A549 (cell line): ENCODE results near the gene KIF7. TPM values are rescaled to one million over a fixed set of nuclear protein-coding genes. Genes with fewer than 3 reads are reported as not detected.

ENCODE experiments used
- ATAC-seq, 2 experiments: fragments of 200-7000 bp in 1 of 2; fragments of >200 bp in 1 of 2; cut with Nextera tagmentation in 1 of 2; cut with Tn5 transposase in 1 of 2; 3 replicates each; pipeline versions ENCODE4 v1.8.0 to v1.9.1; 2018 to 2020; ENCODE audit warnings: mild to moderate bottlenecking in 1 of 2, moderate library complexity in 1 of 2
- CTCF ChIA-PET: fragments of 300-600 bp; sonication (Branson Sonifier 250); formaldehyde crosslinking; extraction: SDS; loops from one replicate; lab custom pipeline; 2021; ENCODE audit warnings: antibody characterized with exemption, inconsistent platforms; lab: Yijun Ruan, JAX
- POLR2A ChIA-PET: fragments of 350-600 bp; formaldehyde crosslinking; extraction: SDS; loops from one replicate; lab custom pipeline; 2021; ENCODE audit warnings: antibody characterized with exemption, inconsistent platforms; lab: Yijun Ruan, JAX
- DNase-seq, 2 experiments: peaks; one replicate each; pipeline versions ENCODE4 v3.0.0 to v3.0.0-alpha.2; 2011 to 2016; ENCODE audit warnings: low read depth in 1 of 2, low spot score in 1 of 2
- FAIRE-seq: peaks from 2 replicates; lab custom pipeline; 2011; peaks lifted over from hg19 to GRCh38; lab: Jason Lieb, UNC
- H3K27ac ChIP-seq, 2 experiments: fragments of >200 bp; sonication (Bioruptor Twin); formaldehyde crosslinking; 3 replicates each; pipeline ENCODE4 v1.5.1; 2016 to 2017
- H3K4me1 ChIP-seq: fragments of >200 bp; sonication (Bioruptor Twin); formaldehyde crosslinking; 3 replicates; pipeline ENCODE4 v1.6.1; 2016
- H3K4me2 ChIP-seq: fragments of >200 bp; sonication (Bioruptor Twin); formaldehyde crosslinking; 3 replicates; pipeline ENCODE4 v1.6.1; 2016
- H3K4me3 ChIP-seq: fragments of >200 bp; sonication (Bioruptor Twin); formaldehyde crosslinking; 3 replicates; pipeline ENCODE4 v1.5.1; 2016
- H3K9me3 ChIP-seq: fragments of >200 bp; sonication (Bioruptor Twin); formaldehyde crosslinking; 3 replicates; pipeline ENCODE4 v1.6.1; 2016
- BHLHE40 ChIP-seq: IDR thresholded peaks from 2 replicates; pipeline ENCODE4 v1.6.1; 2012; ENCODE audit warnings: low read depth, low read length, inconsistent platforms
- CBX8 ChIP-seq: fragments of 200-600 bp; sonication (generic); IDR thresholded peaks from 2 replicates; pipeline ENCODE4 v1.6.1; 2016
- CHD2 ChIP-seq: fragments of 150-350 bp; IDR thresholded peaks from 2 replicates; pipeline ENCODE4 v1.6.1; 2014; ENCODE audit warnings: low read length; ENCODE audit not compliant: partially characterized antibody
- CHD4 ChIP-seq: fragments of 200-600 bp; sonication (generic); IDR thresholded peaks from 2 replicates; pipeline ENCODE4 v1.6.1; 2016; ENCODE audit warnings: antibody characterized with exemption, mild to moderate bottlenecking, borderline replicate concordance
- EHF ChIP-seq: fragments of 250-450 bp; sonication (Bioruptor Pico); IDR thresholded peaks from 2 replicates; pipeline ENCODE4 v1.5.0; 2020; ENCODE audit warnings: mild to moderate bottlenecking
- FOSB ChIP-seq: fragments of 250-450 bp; sonication (Bioruptor Pico); IDR thresholded peaks from 2 replicates; pipeline ENCODE4 v1.5.0; 2020; ENCODE audit warnings: mild to moderate bottlenecking, moderate library complexity
- FOSL2 ChIP-seq, 2 experiments: fragments of 450-650 bp in 1 of 2; fragments of >200 bp in 1 of 2; sonication (Bioruptor Twin) in 1 of 2; formaldehyde crosslinking; IDR thresholded peaks; 2 replicates each; pipeline versions ENCODE4 v1.5.0 to v1.6.1; 2016 to 2020; ENCODE audit warnings: mild to moderate bottlenecking in 1 of 2, moderate library complexity in 1 of 2
- GATA3 ChIP-seq: IDR thresholded peaks from 2 replicates; pipeline ENCODE4 v1.6.1; 2012; ENCODE audit warnings: borderline replicate concordance
- HDAC2 ChIP-seq: fragments of 200-600 bp; sonication (generic); IDR thresholded peaks from 2 replicates; pipeline ENCODE4 v1.6.1; 2016
- HOXB5 ChIP-seq: fragments of 250-450 bp; sonication (Bioruptor Pico); IDR thresholded peaks from 2 replicates; pipeline ENCODE4 v1.5.0; 2020; ENCODE audit warnings: mild to moderate bottlenecking, moderate library complexity
- KDM1A ChIP-seq: fragments of 200-600 bp; sonication (generic); IDR thresholded peaks from 2 replicates; pipeline ENCODE4 v1.6.1; 2016; ENCODE audit warnings: low read depth, mild to moderate bottlenecking
- MAFK ChIP-seq: fragments of 450-650 bp; IDR thresholded peaks from 2 replicates; pipeline ENCODE4 v1.6.1; 2014; ENCODE audit not compliant: partially characterized antibody
- MAZ ChIP-seq: fragments of 150-350 bp; IDR thresholded peaks from 2 replicates; pipeline ENCODE4 v1.6.1; 2014; ENCODE audit warnings: antibody characterized with exemption, low read depth, low read length, borderline replicate concordance
- MYC ChIP-seq: IDR thresholded peaks from 2 replicates; pipeline ENCODE4 v1.6.1; 2012; ENCODE audit warnings: mild to moderate bottlenecking, inconsistent platforms, low read length, improper control_type of control experiment, borderline replicate concordance
- RARB ChIP-seq: fragments of 250-450 bp; sonication (Bioruptor Pico); IDR thresholded peaks from 2 replicates; pipeline ENCODE4 v1.8.0; 2021; ENCODE audit warnings: mild to moderate bottlenecking, moderate library complexity
- SMC3 ChIP-seq: fragments of >200 bp; sonication (Bioruptor Twin); formaldehyde crosslinking; IDR thresholded peaks from 3 replicates; pipeline ENCODE4 v1.6.1; 2018; ENCODE audit warnings: inconsistent platforms
- ZC3H11A ChIP-seq: fragments of 450-650 bp; IDR thresholded peaks from 2 replicates; pipeline ENCODE4 v1.6.1; 2014; ENCODE audit warnings: antibody characterized with exemption, mild to moderate bottlenecking
- ZFP36 ChIP-seq: fragments of 450-650 bp; IDR thresholded peaks from 2 replicates; pipeline ENCODE4 v1.6.1; 2014; ENCODE audit warnings: borderline replicate concordance; ENCODE audit not compliant: partially characterized antibody
- WGBS: methylation state at CpG from one replicate; pipeline ENCODE4 v1.1.6; 2017; ENCODE audit errors: missing lambda C conversion rate; 5-methylcytosine and 5-hydroxymethylcytosine counted together
- polyA plus RNA-seq, 4 experiments: library from polyadenylated mRNA; depleted of rRNA in 3 of 4; stranded (reverse); fragments of >200 nt; fragmentation: RNase III in 1 of 4; extraction: RNeasy Plus Mini Kit Qiagen cat#74134 plus additional on column Dnase treatment in 1 of 4; gene quantifications; 2 replicates in 3 of 4; 3 replicates in 1 of 4; pipeline ENCODE4 v1.2.3, GENCODE V29; 2011 to 2017
- TF ChIP-seq, protein P1 (sequence below): fragments of >200 bp; sonication (Bioruptor Twin); formaldehyde crosslinking; IDR thresholded peaks from 3 replicates; pipeline ENCODE4 v1.5.1; 2016
- TF ChIP-seq, protein P2 (sequence below): fragments of 150-350 bp; IDR thresholded peaks from 2 replicates; pipeline ENCODE4 v1.6.1; 2014; ENCODE audit warnings: low read depth, mild to moderate bottlenecking, low read length
- TF ChIP-seq, protein P3 (sequence below): IDR thresholded peaks from 2 replicates; pipeline ENCODE4 v1.6.1; 2012
- TF ChIP-seq, protein P4 (sequence below): fragments of >200 bp; sonication (Bioruptor Twin); formaldehyde crosslinking; IDR thresholded peaks from 3 replicates; pipeline ENCODE4 v1.6.1; 2016

KIF7 gene
- polyA plus RNA-seq, 2 of the 4 experiments (the other 2 are of a cell fraction), result 2.2 to 4.1 TPM

DNA sequence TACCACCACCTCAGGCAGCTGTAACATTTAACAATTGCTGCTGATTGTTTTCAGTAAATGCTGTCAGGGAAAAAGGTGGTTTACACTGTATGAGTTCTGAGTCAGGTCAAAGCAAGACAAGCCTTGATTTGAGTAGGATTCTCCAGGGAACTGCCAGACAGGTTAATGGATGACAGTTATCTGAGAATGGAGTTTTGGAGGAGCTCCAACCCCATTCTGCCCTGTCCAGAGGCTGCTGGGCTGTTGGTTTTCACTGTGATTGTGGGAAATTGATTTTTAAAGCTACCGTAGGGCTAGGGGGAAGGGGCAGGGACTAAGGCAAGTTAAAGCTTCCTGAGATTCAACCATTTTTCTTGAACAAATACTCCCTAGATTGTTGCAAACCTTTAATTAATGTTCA lies 40.1 kb downstream of the KIF7 start:
- WGBS, result 94% methylated on average over 1 of the region's 1 CpG
- no peak overlapping the region for H3K4me3 ChIP-seq
- POLR2A ChIA-PET, result no interaction called here
- FAIRE-seq, result no peak
- CTCF ChIA-PET, result interaction anchor here (0.7 to 2.3 kb wide), 8 partner anchors 13 to 256 kb away, joined by 3 to 9 read pairs (median 4); partner anchors contain the start of gene RHCG
- no peak for DNase-seq
- H3K4me2 ChIP-seq, result no peak overlapping the region
- no peak overlapping the region for H3K27ac ChIP-seq
- TF ChIP-seq CHD2 (no peak), BHLHE40 (no peak), MAFK (no peak), GATA3 (no peak), HOXB5 (CRISPR knock-in tag) (no peak), ZC3H11A (no peak), FOSB (CRISPR knock-in tag) (no peak), ZFP36 (no peak), MAZ (no peak), HDAC2 (no peak)
- TF ChIP-seq, protein P1, sequence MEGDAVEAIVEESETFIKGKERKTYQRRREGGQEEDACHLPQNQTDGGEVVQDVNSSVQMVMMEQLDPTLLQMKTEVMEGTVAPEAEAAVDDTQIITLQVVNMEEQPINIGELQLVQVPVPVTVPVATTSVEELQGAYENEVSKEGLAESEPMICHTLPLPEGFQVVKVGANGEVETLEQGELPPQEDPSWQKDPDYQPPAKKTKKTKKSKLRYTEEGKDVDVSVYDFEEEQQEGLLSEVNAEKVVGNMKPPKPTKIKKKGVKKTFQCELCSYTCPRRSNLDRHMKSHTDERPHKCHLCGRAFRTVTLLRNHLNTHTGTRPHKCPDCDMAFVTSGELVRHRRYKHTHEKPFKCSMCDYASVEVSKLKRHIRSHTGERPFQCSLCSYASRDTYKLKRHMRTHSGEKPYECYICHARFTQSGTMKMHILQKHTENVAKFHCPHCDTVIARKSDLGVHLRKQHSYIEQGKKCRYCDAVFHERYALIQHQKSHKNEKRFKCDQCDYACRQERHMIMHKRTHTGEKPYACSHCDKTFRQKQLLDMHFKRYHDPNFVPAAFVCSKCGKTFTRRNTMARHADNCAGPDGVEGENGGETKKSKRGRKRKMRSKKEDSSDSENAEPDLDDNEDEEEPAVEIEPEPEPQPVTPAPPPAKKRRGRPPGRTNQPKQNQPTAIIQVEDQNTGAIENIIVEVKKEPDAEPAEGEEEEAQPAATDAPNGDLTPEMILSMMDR, result no peak
- TF ChIP-seq, protein P2, sequence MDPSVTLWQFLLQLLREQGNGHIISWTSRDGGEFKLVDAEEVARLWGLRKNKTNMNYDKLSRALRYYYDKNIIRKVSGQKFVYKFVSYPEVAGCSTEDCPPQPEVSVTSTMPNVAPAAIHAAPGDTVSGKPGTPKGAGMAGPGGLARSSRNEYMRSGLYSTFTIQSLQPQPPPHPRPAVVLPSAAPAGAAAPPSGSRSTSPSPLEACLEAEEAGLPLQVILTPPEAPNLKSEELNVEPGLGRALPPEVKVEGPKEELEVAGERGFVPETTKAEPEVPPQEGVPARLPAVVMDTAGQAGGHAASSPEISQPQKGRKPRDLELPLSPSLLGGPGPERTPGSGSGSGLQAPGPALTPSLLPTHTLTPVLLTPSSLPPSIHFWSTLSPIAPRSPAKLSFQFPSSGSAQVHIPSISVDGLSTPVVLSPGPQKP, result no peak
- TF ChIP-seq, protein P3, sequence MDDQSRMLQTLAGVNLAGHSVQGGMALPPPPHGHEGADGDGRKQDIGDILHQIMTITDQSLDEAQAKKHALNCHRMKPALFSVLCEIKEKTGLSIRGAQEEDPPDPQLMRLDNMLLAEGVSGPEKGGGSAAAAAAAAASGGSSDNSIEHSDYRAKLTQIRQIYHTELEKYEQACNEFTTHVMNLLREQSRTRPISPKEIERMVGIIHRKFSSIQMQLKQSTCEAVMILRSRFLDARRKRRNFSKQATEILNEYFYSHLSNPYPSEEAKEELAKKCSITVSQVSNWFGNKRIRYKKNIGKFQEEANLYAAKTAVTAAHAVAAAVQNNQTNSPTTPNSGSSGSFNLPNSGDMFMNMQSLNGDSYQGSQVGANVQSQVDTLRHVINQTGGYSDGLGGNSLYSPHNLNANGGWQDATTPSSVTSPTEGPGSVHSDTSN, result no peak
- TF ChIP-seq, all 56 proteins: peak for 0
- H3K9me3 ChIP-seq, result peaks cover 10% of the 10 kb centered on the region; the same call in 1 of the 3 replicates
- H3K4me1 ChIP-seq, result no peaks in the 10 kb centered on the region
- peak in 1 of 2 experiments; percentile 45; a peak in 1 of 6 replicates for ATAC-seq

DNA sequence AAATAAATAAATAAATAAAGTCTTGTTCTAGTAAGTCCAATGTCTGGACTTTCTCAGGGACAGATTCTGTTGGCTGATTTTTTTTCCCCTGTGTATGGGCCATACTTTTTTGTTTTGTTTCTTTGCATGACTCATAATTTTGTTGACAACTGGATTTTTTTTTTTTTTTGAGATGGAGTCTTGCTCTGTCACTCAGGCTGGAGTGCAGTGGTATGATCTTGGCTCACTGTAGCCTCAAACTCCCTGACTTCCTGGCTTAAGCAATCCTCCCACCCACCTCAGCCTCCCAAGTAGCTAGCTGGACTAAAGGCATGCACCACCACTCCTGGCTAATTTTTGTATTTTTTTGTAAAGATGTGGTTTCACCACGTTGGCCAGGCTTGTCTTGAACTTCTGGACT lies 41.1 kb downstream of the KIF7 start:
- no peak overlapping the region for H3K4me3 ChIP-seq
- no peak overlapping the region for H3K4me2 ChIP-seq
- WGBS, result 100% methylated on average over 1 of the region's 1 CpG
- ATAC-seq (no peak), DNase-seq (no peak), FAIRE-seq (no peak)
- TF ChIP-seq RARB (no peak), FOSL2 (IDR thresholded peaks at IDR 0.05) (no peak), FOSL2 (CRISPR knock-in tag; IDR thresholded peaks at IDR 0.05) (peak; percentile 39; the same call in 1 of the 2 replicates)
- ChIA-PET CTCF (interaction anchor here (1.7 to 2.3 kb wide), 4 partner anchors 12 to 256 kb away, joined by 4 to 9 read pairs (median 6); no protein-coding TSS in a partner anchor), POLR2A (no interaction called here)
- peaks cover 10% of the 10 kb centered on the region; the same call in 1 of the 3 replicates for H3K9me3 ChIP-seq
- no peak overlapping the region for H3K27ac ChIP-seq
- H3K4me1 ChIP-seq, result no peaks in the 10 kb centered on the region

DNA sequence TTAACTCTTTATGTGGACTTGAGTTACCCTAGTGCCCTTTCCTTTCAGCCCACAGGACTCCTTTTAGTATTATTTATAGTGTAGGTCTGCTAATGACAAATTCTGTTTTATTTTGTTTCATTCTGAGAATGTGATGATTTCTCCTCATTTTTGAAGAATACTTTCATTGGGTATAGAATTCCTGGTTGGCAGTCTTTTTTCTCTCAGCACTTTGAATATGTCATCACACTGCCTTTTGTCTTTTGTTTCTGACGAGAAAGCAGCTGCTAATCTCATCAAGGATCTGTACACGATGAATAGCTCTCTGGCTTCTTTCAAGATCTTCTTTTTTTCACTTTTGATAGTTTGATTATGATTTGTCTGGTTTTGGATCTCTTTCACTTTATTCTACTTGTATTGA lies 42.2 kb downstream of the KIF7 start:
- WGBS, result 92% methylated on average over 2 of the region's 2 CpGs
- CTCF ChIA-PET, result interaction anchor here (0.8 to 2.3 kb wide), 3 partner anchors 14 to 117 kb away, joined by 3 to 7 read pairs (median 4); no protein-coding TSS in a partner anchor
- no peak overlapping the region for H3K4me2 ChIP-seq
- POLR2A ChIA-PET, result no interaction called here
- TF ChIP-seq CBX8 (no peak), HDAC2 (no peak), GATA3 (no peak), FOSB (CRISPR knock-in tag) (no peak), KDM1A (no peak), EHF (CRISPR knock-in tag) (no peak), MAZ (no peak), SMC3 (no peak), MAFK (no peak), CHD4 (no peak), MYC (no peak)
- TF ChIP-seq, protein P4, sequence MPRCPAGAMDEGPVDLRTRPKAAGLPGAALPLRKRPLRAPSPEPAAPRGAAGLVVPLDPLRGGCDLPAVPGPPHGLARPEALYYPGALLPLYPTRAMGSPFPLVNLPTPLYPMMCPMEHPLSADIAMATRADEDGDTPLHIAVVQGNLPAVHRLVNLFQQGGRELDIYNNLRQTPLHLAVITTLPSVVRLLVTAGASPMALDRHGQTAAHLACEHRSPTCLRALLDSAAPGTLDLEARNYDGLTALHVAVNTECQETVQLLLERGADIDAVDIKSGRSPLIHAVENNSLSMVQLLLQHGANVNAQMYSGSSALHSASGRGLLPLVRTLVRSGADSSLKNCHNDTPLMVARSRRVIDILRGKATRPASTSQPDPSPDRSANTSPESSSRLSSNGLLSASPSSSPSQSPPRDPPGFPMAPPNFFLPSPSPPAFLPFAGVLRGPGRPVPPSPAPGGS, result no peak
- TF ChIP-seq, protein P2, result no peak
- TF ChIP-seq, protein P1, result no peak
- TF ChIP-seq, protein P3, result no peak
- DNase-seq (no peak), FAIRE-seq (no peak), ATAC-seq (no peak)
- no peak overlapping the region for H3K4me3 ChIP-seq
- H3K4me1 ChIP-seq, result no peaks in the 10 kb centered on the region
- H3K27ac ChIP-seq, result no peak overlapping the region
- peaks cover 10% of the 10 kb centered on the region; the same call in 1 of the 3 replicates for H3K9me3 ChIP-seq
